Measurements from ENCODE around the gene C1orf174.

The C1orf174 gene

DNA sequence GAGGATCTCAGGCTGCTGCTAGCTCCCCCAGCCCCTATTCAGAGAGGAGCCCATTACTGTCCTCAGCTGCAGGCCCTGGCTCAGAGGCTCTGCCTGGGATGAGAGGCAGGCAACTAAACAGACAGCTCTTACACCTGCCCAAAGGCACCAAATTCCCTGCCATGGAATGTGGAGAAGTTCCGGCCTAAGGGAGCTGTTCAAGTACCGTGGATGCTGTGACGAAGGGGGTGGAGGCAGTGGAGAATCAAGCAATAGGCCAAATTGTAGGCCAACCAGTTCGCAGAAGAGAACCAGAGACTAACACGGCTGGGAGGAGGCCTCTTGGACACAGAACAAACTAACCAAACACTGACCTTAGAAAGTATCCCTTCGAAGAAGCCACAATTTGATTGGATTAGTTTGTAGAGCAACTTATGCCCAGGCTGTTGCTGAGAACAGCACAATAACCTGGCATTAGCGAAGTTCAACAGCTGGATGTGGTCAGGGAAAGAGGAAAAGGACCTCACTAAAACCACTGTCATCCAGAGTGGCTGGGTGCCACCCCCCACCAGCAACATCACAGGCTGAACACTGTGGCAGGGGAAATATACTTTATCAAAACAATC, 3.6 kb downstream of the C1orf174 start:
- no peak for DNase-seq (ENCODE audit: low read depth in 2 of 3, low spot score in 2 of 3)

DNA sequence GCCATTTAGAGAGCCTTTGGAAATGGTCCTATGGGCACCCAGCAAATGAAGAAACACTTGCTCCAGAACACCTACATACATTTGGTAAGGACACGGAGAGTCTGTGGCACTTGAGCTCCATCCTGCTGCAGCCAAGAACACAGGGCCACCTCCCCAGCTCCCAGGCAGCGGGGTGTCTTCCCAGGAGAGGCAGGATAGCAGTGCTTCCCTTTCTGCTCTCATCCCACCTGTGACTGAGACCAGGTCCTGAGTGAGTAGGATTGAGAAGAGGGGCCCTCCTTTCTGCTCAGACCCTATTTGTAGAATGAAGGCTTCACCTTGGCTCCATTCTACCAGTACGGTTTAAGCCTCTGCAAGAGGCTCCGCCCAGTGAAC, 4.1 kb downstream of the C1orf174 start:
- no peak for DNase-seq (ENCODE audit: low read depth in 2 of 3, low spot score in 2 of 3)

DNA sequence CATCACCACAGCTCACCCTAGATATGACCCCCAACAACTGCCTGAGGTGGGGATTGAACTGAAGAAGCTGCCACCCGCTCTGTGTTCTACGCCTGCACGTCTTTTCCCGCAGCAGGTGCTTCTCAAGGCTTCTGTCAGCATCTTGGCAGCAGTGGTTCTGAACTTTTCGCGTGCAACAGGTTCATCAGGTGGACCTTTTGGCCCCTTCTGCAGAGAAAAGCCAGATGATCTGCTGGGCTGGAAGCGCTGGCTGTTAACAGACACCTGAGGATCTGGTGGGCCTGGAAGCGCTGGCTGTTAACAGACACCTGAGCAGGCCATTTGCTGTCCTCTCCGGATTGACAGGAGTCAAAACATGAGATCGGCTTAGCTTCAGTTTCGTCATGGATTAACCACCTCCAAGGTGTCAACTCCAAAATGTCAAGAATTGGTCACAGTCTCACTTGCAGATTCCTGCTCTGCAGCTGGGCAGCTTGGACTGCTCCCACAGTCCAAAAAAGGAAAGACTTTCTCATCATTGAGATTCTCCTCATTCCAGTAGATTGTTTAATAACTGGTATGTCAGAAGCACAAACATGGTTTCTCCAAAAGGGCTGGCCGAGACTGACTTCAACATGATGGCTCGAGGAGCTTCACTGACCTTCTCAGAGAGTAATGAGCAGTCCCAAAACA, 4.7 kb downstream of the C1orf174 start:
- no peak for DNase-seq (ENCODE audit: low read depth in 2 of 3, low spot score in 2 of 3)

DNA sequence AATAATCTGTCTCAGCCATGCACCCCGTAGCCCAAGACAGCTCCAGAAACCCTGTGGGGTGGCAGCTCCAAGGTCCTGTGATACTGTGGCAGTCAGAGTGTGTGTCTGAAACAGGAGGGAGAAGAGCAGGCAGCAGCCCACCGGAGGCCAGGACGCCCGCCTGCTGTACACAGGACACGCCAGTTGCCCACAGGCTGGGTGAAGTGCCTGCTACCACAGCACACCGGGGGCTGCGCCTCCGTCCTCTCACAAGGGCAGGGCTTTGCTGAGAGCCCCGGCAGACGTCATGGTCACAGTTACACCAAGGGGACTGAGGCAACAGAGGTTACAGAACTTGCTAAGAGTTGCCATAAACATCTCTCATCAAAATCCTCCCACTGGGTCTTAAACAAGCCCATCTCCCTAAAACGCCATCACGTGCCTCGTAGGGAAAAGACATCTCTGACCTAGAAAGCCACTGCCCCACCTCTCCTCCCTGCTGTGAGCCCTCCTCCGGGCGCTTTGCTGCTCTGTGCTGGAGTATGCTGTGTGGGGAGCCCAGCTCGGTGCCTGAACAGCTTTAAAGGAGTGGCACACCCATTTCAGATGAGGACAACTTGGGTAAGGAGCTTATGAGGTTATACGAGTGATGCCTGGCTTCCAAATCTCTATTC, 5.3 kb downstream of the C1orf174 start:
- DNase-seq (ENCODE audit: low read depth in 2 of 3, low spot score in 2 of 3), result no peak

DNA sequence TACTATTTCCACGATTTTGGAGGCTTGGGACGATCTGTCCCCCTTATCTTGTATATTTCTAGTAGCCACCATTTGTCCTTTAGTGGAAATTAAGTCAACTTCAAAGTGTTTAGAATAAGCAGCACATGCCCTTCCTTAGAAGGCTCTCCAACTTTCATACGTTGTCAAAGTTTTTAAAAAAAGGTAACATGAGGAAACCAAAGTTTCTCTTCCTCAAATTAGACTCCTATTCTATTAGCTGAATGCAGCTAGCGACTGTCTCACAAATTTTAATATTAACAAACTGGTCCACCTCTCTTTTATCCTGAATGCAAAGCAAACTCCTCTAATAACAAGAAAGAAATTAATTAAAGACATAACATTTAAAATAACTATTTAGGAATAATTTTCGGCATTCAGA, 6.9 kb downstream of the C1orf174 start:
- DNase-seq (ENCODE audit: low read depth in 2 of 3, low spot score in 2 of 3), result no peak

DNA sequence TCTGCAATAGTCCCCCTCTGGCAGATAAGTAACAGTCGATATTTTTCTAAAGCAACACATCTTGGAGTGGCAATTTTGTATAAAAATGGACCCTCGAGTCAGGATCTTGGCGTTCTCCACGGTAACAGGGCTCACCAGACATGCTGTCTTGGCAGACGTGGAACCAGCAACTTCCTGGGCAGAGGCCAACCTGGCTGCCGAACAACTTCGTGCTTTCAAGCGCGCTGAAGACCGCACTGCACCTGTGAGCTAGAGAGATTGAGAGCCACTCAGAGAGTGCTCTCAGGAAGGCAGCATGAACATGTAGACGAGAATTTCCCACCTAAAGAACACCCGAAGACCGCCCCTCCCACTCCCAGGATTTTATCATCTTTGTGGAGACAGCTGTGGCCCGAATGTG, 7.3 kb downstream of the C1orf174 start:
- DNase-seq (ENCODE audit: low read depth in 2 of 3, low spot score in 2 of 3), result no peak

DNA sequence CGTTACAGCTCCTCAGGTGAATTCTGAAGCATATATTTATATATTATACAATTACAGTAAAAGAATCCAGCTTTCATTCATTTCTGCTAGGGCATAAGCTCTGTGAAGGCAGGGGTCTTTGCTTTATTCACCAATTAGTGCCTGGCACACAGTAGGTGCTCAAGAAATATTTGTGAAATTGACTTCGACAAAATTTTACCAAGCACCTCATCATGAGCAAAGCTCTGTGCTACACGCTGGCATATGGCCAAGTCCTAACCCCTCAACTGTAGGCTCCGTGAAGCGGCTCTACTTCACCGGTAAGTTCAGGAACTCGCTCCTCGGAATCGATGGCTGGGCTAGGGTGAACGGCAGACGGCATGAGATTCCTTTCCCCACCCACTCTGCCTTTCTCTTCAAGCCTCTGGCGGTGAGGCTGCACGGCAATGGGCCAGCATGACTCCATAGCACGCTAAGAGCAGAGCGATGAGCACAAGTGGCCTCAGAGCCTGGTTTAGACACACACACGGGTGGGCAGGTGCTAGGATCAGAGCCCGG, 8.7 kb downstream of the C1orf174 start:
- no peak for DNase-seq (ENCODE audit: low read depth in 2 of 3, low spot score in 2 of 3)

DNA sequence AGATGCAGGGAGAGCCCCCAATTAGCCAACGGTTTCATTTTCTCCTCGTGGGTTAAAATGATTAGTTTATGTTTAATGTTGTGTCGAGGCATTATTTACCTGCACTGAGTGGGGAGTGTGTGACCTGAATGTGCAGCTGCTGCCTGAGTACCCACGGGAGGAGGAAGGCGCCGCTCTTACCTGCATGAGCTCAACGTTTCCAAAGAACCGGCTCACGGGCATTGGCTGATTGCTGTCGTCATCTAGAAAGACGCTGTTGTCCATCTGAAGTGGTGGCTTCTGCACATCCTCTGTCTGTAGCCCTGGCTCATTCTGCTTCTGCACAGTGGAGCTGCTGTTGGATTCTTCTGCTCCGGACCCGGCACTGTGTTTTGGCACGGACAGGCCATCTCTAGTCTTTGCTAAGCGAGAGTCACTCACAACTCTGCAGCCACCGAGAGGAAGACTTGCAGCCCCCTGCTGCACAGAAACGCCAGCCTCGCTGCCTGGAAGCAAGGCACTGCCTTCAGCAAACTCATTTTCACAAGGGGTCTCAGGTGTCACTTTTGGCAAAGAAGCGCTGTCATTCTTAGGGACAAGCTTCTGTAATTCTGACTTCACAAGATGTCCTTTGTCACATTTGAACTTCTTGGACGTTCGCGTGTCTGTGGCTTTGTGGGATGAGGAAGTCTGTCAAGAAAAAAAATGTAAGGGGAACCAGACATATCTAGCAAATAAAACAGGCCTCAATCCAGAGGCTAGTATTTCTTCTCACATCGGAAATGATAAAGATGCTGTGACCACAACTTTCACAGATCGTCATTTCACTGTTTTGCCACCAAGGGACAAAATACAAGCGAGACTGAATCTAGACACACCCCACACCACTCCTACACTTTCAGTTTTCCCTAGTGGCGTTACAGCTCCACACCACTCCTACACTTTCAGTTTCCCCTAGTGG, 9.4 kb downstream of the C1orf174 start:
- DNase-seq (ENCODE audit: low read depth in 2 of 3, low spot score in 2 of 3), result no peak

DNA sequence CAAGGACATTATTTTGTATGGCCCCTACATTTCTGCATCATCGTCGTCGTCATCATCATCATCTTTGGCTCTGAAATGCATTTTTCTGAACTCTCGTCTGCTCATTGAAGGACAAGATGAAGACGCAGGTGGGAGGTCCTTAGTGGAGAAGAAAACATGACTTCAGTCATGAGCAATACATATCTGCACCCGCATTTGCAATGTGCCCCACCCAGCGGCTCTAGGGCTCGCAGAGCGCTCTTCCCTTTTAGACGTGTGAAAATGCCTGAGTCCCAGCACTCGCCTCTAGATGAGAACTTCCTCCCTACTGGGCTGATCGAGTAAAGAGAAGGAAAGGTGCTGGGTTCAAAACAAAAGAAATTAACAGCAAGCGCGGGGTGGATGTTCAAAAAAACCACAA, 10.1 kb downstream of the C1orf174 start:
- no peak for DNase-seq (ENCODE audit: low read depth in 2 of 3, low spot score in 2 of 3)

DNA sequence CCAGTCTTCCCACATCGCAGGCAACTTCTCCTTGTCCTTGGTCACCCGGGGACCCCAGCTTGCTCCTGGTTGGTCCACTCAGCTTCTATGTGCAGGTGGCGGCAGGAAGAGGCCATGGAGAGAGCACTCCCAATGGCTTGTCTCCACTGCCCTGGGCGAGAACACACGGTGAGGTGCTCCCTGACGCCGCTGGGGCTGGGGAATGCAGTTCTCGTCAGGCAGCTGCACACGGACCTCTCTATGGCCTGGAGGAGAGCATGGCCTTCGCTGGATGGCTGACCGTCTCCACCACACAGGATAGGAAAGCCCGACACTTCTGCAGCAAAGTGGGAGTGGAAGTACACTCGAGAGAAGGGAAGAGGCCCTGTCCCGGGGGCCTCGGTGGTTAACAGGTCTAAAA, 11.8 kb downstream of the C1orf174 start:
- no peak for DNase-seq (ENCODE audit: low read depth in 2 of 3, low spot score in 2 of 3)

DNA sequence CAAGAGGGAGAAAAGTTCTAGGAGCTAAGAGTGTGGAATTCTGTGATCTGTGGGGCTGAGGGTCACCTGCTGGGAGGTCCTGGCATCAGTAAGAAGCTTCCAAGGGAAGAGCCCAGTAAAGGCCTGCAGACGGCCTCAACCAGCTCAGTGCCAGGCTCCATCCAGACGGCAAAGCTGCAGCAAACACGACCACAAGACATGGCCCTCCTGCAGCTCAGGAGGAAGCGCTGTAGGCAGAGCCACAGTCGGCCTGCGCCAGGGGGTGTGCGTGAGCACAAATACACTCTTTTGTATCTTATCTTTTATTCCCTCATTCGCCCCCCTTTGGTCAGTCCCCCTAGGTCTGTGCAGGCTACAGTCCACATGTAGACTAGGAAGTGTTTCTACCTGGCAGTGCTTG, 13.4 kb downstream of the C1orf174 start:
- DNase-seq (ENCODE audit: low read depth in 2 of 3, low spot score in 2 of 3), result no peak

DNA sequence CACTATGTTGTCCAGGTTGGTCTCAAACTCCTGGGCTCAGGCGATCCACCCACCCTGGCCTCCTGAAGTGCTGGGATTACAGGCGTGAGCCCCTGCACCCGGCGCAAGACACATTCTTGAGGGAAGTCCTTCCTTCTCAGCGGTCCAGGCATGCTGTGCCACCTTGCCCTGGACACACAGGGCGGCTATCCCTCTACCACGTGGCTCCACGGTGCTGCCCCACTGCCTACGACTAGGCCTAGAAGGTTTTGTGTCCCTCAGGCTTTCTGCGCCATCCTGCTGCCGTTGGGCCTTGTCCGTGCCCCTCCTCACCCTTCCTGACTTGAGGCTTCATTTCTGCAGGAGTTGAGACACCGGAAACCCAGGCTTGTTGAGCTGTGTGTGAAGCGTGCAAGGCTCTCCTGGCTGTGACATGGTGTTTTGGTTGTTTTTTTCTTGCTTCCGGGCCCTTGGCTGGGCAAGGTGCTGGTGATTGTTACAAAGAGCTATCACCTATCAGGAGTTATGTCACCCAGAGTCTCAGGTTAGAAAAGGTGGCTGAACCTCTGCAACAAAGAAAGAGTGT, 13.9 kb downstream of the C1orf174 start:
- DNase-seq (ENCODE audit: low read depth in 2 of 3, low spot score in 2 of 3), result no peak

DNA sequence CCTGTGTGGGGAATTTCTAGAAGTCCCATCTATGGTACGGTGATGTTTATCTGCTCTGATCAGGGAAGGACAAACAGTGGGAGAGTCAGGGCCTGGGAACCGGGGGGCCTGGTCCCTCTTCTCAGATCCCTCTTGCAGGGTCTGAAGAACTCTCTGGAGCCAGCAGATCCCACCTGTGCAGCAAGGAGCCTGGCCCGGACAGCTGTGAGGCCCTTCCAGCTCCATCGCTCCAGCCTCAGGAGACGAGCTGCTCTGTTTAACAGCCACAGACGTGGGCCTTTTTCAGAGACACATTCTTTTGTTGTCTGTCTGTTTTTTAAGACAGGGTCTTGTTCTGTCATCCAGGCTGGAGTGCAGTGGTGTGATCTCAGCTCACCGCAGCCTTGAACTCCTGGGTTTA, 14.5 kb downstream of the C1orf174 start:
- DNase-seq (ENCODE audit: low read depth in 2 of 3, low spot score in 2 of 3), result no peak

DNA sequence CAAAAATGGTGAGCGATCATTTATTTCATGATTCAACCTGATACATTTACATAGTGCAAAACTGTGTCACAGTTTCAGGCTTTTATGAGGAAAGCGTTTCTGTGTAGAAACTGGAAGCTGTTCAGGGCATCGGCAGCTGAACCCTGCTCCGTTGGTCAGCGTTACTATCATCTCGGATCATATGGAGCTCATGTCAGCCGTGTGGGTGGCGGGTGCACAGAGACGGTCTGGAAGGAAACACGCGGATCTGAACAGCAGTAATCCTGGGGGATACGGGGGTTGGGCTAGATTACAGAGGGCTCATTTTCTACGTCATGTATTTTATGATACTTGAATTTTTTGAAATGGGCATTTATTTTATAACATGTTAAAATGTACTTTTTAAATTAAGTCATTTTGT, 15.1 kb downstream of the C1orf174 start:
- DNase-seq (ENCODE audit: low read depth in 2 of 3, low spot score in 2 of 3), result no peak

DNA sequence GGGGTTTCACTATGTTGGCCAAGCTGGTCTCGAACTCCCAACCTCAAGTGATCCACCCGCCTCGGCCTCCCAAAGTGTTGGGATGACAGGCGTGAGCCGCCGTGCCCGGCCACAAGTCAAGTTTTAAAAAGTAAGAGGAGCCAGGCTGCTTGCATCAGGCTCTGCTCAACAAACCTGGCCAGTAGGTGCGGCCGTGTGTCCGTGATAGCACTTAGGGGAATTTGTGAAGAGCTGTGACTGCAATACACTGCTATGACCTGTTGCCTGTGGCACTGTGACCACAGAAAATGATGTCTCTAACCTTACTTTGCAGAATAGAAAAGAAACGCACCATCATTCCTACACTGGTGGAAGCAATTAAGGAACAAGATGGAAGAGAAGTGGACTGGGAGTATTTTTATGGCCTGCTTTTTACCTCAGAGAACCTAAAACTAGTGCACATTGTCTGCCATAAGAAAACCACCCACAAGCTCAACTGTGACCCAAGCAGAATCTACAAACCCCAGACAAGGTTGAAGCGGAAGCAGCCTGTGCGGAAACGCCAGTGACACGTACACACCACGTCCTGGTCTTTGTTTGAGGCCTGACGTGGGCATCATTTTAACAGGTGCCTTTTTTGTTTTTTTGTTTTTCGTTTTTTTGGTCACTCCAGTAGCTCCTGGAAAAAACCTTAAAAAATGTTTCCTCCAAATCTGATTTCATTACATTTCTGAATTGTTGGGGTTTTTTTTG, 16.7 kb downstream of the C1orf174 start:
- no peak for DNase-seq (ENCODE audit: low read depth in 2 of 3, low spot score in 2 of 3)

DNA sequence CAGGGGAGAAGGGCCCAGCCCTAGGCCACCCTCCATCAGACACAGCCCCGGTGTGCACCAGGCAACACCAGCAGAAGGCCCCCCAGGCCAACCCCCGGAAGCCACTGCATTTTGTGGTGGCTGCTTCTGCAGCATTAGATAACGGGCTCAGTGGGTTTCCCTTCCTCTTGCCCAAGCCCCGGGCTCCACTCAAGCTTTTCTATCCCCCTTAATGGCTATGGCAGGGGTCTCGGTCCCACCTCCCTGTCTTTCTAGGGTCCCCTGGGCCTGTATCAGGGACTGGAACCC, 18.9 kb downstream of the C1orf174 start:
- DNase-seq (ENCODE audit: low read depth in 2 of 3, low spot score in 2 of 3), result no peak

DNA sequence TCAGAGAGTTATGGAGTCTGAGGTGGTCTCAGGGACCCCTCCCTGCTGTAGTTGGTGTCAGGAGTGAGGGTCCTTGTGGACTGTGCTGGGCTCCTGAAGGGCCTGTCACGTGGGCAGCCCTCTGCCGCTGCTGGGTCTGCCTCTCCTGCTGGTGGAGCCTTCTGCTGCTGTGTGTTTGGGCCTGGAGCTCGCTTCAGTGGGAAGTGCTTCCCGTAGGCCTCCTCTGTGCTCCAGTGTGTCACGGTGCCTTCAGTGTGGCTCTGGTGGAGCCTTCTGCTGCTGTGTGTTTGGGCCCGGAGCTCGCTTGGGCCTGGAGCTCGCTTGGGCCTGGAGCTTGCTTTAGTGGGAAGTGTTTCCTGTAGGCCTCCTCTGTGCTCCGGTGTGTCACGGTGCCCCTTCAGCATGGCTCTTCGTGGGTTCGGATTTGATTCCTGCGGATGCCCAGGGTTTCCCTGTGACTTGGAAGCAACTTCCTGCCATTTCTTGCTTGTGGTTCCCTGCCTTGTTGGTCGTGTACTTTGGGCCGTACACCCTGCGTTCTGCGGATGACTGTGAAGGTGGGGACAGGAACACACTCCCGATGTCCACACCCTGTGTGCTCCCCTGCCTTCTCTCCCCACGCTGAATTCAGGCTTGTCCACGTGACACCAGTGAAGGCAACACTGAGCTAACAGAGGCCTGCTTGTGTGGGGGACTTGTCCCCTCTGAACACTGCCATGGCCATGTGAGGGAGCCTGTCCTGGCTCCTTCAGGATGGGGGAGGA, 19.5 kb downstream of the C1orf174 start:
- DNase-seq (ENCODE audit: low read depth in 2 of 3, low spot score in 2 of 3), result no peak

DNA sequence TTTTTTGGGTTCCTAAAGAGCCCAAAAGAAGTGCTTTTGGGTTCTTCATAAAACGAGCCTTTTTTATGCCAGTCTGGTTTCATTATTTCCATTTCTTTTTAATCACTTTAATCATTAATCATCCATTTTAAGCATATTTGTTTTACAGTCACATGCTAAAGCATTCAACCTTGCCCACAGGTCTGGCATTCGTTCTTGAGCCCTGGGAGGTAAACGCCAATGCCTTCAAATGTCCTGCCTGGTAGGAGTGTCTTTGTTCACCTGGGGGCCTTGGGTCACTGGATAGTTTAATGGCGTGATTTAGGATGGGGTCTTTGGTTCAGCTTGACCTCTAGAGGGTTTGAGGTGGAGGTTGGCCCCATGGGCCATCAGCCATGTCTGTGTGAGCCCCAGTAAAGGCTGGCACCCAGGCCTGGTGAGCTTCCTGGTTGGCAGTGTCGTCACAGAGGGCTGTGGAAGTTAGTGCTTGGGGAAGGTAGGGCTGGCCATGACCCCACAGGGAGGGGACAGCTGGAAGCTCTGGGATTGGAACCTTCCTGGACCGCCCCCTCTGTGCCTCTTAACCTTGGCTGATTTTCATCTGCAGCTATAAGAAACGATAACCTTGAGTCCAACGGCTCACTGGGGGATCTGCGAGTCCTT, 20.2 kb downstream of the C1orf174 start:
- DNase-seq (ENCODE audit: low read depth in 2 of 3, low spot score in 2 of 3), result no peak

DNA sequence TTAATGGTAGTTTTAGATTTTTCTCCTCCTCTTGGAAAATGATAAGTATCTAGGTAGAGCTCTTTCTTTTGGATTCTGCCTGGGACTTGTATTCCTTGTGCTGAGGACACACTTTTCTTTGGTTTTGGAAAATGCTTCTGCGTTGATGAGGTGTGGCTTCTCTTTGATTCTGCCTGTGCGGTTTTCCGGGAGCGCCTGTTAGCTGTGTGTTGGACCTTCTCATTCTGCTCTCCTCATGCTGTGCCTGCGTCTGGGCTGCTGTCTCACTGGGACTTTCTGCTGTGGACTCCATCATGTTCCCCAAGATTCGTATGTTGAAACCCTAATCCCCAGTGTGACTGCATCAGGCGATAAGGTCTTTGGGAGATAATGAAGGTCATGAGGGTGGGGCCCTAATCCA, 21.0 kb downstream of the C1orf174 start:
- no peak for DNase-seq (ENCODE audit: low read depth in 2 of 3, low spot score in 2 of 3)
